Spleen (tissue), 7 donors: Measurements from ENCODE around the gene CES3.

ENCODE experiments used
- CTCF ChIP-seq, 11 experiments: fragments of 200-600 bp in 7 of 11; fragments of 450-650 bp in 4 of 11; sonication (generic) in 4 of 11; IDR thresholded peaks in 8 of 11; conservative IDR thresholded peaks in 3 of 11; 1 replicate in 7 of 11; 2 replicates in 4 of 11; pipeline versions ENCODE4 v1.4.0 to v1.8.0; 2016 to 2021; ENCODE audit warnings: antibody characterized with exemption in 11 of 11, inconsistent platforms in 4 of 11, mild to moderate bottlenecking in 1 of 11
- POLR2A ChIP-seq, 3 donors: fragments of 450-650 bp; IDR thresholded peaks; one replicate each; pipeline ENCODE4 v1.5.1; 2017; ENCODE audit warnings: antibody characterized with exemption in 3 of 3, mild to moderate bottlenecking in 1 of 3
- POLR2AphosphoS5 ChIP-seq, 3 donors: sonication (generic); formaldehyde crosslinking; IDR thresholded peaks; one replicate each; pipeline ENCODE4 v1.5.1; 2017; ENCODE audit warnings: antibody characterized with exemption in 3 of 3
- donor health status: DM: no; HTN: no; CAD: no; lungs with moderate emphysema.
- donor health status: DM: no; HTN: no; CAD: no.
- donor health status: DM: no; HTN: no; CAD: no.

- TF ChIP-seq CTCF (IDR thresholded peaks at IDR 0.05 in 8 of 11, conservative IDR thresholded peaks at IDR 0.05 in 3 of 11) (no peak), POLR2AphosphoS5 (IDR thresholded peaks at IDR 0.05) (no peak), POLR2A (IDR thresholded peaks at IDR 0.05) (no peak)
These were observed 27.3 kb upstream of the CES3 start for GRCh38 chr16:66933776-66934137.
